Kidney (tissue), 14 donors: Measurements from ENCODE around the gene COL11A2. TPM values are rescaled to one million over a fixed set of nuclear protein-coding genes. Genes with fewer than 3 reads are reported as not detected.

ENCODE experiments used
- DNase-seq, 5 donors: peaks; one replicate each; pipeline ENCODE4 v3.0.0-alpha.2; 2013 to 2020
- FAIRE-seq: peaks from 2 replicates; lab custom pipeline; 2012; peaks lifted over from hg19 to GRCh38; lab: Jason Lieb, UNC
- H3K27ac ChIP-seq, 2 donors: one replicate each; pipeline ENCODE4 v1.7.0; 2013; ENCODE audit warnings: low read depth in 2 of 2, low read length in 2 of 2, inconsistent platforms in 1 of 2
- H3K27me3 ChIP-seq: one replicate; pipeline ENCODE4 v1.7.1; 2013; ENCODE audit warnings: low read length, inconsistent platforms; ENCODE audit not compliant: control insufficient read depth, insufficient read depth
- H3K36me3 ChIP-seq, 3 donors: one replicate each; pipeline versions ENCODE4 v1.7.0 to v1.7.1; 2013; ENCODE audit warnings: low read length in 3 of 3, control low read depth in 1 of 3, inconsistent platforms in 1 of 3; ENCODE audit not compliant: insufficient read depth in 3 of 3, control insufficient read depth in 2 of 3
- H3K4me1 ChIP-seq, 3 donors: one replicate each; pipeline versions ENCODE4 v1.7.0 to v1.7.1; 2013; ENCODE audit warnings: low read length in 3 of 3, inconsistent platforms in 1 of 3, low read depth in 1 of 3; ENCODE audit not compliant: control insufficient read depth in 2 of 3, insufficient read depth in 2 of 3
- H3K4me3 ChIP-seq, 3 donors: one replicate each; pipeline versions ENCODE4 v1.7.0 to v1.8.1; 2013; ENCODE audit warnings: low read length in 3 of 3, control low read depth in 1 of 3, inconsistent platforms in 1 of 3
- H3K9ac ChIP-seq, 3 donors: one replicate each; pipeline versions ENCODE4 v1.7.0 to v1.7.1; 2013; ENCODE audit warnings: low read length in 3 of 3, control low read depth in 1 of 3, inconsistent platforms in 1 of 3
- H3K9me3 ChIP-seq, 3 donors: one replicate each; pipeline versions ENCODE4 v1.7.0 to v1.7.1; 2013; ENCODE audit warnings: low read length in 3 of 3, control low read depth in 1 of 3, inconsistent platforms in 1 of 3; ENCODE audit not compliant: control insufficient read depth in 2 of 3, insufficient read depth in 1 of 3
- CTCF ChIP-seq: IDR thresholded peaks from 3 replicates; pipeline ENCODE4 v1.5.1; 2012; ENCODE audit warnings: mild to moderate bottlenecking, moderate library complexity, borderline replicate concordance; ENCODE audit not compliant: insufficient read depth; ENCODE audit errors: extremely low read depth
- intact Hi-C: fragments of 100-400 bp; cut with DNase I; formaldehyde crosslinking; loops from one replicate; pipeline ENCODE4 v1.11.1; 2022
- polyA plus RNA-seq: library from polyadenylated mRNA; stranded (reverse); fragments of 350-450 nt; fragmentation: Illumina TruSeq; extraction: RNeasy Lipid Tissue Mini Kit (QIAGEN cat#74804); gene quantifications from one replicate; pipeline ENCODE4 v1.2.3, GENCODE V29; 2014; ENCODE audit warnings: low read depth, low replicate concordance; ENCODE audit not compliant: insufficient read depth
- total RNA-seq: library from RNA; stranded (reverse); fragmentation: NEBNext Ultra II Directional; extraction: Animal tissue kit (Norgen Biotek cat#: 25700); gene quantifications from one replicate; pipeline ENCODE4 v1.2.1, GENCODE V29; 2021
- donor health status: control.
- donor health status: control.
- donor health status: control.
- donor health status: control.
- donor health status: control.
- donor health status: DM: yes; HTN: yes; CAD: no.
- donor health status: Normal renal cell carcinoma (clear cell type).

Gene COL11A2
- total and polyA plus RNA-seq, 2 donors from 2014 or later = 0.85 to 2.3 TPM

GRCh38 chr6:33169291-33170175, 22.7 kb downstream of the COL11A2 start:
- DNase-seq = no peak
- no peaks in the 10 kb centered on the region for H3K36me3 ChIP-seq
- no peak overlapping the region for H3K27ac ChIP-seq
- H3K4me1 ChIP-seq = no peaks in the 10 kb centered on the region
- no peaks in the 10 kb centered on the region for H3K27me3 ChIP-seq
- no peak for TF ChIP-seq CTCF
- no peak for FAIRE-seq
- no peak overlapping the region for H3K4me3 ChIP-seq
- H3K9me3 ChIP-seq = no peaks in the 10 kb centered on the region
- H3K9ac ChIP-seq = no peak overlapping the region
- intact Hi-C loops = no loop called here

- H3K27ac ChIP-seq = no peak overlapping the region
- H3K4me3 ChIP-seq = no peak overlapping the region
- DNase-seq (no peak), FAIRE-seq (no peak)
- no peaks in the 10 kb centered on the region for H3K4me1 ChIP-seq
- H3K9ac ChIP-seq = no peak overlapping the region
- TF ChIP-seq CTCF = no peak
- intact Hi-C loops = no loop called here
- H3K9me3 ChIP-seq = no peaks in the 10 kb centered on the region
- no peaks in the 10 kb centered on the region for H3K36me3 ChIP-seq
- no peaks in the 10 kb centered on the region for H3K27me3 ChIP-seq
Measured at GRCh38 chr6:33168639-33169038, 23.6 kb downstream of the COL11A2 start.

- Histone ChIP-seq H3K9me3 (no peaks in the 10 kb centered on the region), H3K27me3 (no peaks in the 10 kb centered on the region), H3K4me1 (no peaks in the 10 kb centered on the region), H3K9ac (no peak overlapping the region), H3K4me3 (no peak overlapping the region), H3K27ac (no peak overlapping the region), H3K36me3 (no peaks in the 10 kb centered on the region)
- TF ChIP-seq CTCF = no peak
- FAIRE-seq (no peak), DNase-seq (no peak)
- intact Hi-C loops = no loop called here
Measured at GRCh38 chr6:33168284-33168601, 24.0 kb downstream of the COL11A2 start.
